Activated CD8-positive, alpha-beta memory T cell treated with anti-CD3 and anti-CD28 coated beads, Interleukin-2, amount 50 U/mL, for 1 hour (primary cell): ENCODE data around the gene GEMIN4.
"Not testable (repeated sequence)": the region's sequence is repeated elsewhere in the genome, so short reads cannot be mapped to it uniquely, and the experiment has no call there.

ENCODE experiments used
- DNase-seq: peaks from one replicate; pipeline ENCODE4 v3.0.0-alpha.2; 2020; ENCODE audit errors: extremely low read depth

GEMIN4 gene

GRCh38 chr17:699345-699744, 52.7 kb downstream of the GEMIN4 start:
- no peak for DNase-seq

- not testable (repeated sequence) for DNase-seq
Observed at GRCh38 chr17:698096-698495, 54.0 kb downstream of the GEMIN4 start.

GRCh38 chr17:697682-698081, 54.4 kb downstream of the GEMIN4 start:
- DNase-seq = no peak

- DNase-seq = no peak
Observed at GRCh38 chr17:696369-696768, 55.7 kb downstream of the GEMIN4 start.
